ENCODE results near the gene SERINC5. TPM values are rescaled to one million over a fixed set of nuclear protein-coding genes. Genes with fewer than 3 reads are reported as not detected.

SERINC5 gene
- total RNA-seq, 1 experiment from 2014 or later = 70.6 TPM

DNA sequence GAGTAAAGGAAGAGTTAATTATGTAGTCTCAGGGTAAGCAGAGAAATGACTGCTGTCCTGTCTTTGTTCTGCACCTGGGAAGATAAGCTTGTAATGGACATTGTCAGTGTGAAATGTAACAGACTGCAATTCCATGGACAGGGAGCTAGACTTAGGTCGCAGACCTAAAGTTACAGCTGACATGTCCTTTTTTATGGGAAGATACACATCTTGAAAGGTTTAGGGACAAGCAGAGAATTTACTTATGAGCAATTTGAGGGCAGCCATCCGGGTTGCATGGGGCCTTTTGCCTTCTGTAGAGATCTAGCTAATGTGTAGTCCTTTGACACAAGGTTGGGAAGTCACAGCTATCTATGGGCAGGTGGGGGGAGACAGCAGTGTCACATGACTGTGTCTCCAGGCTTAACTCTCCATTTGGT lies 85.7 kb downstream of the SERINC5 start:
- Histone ChIP-seq H3K4me3 (ENCODE audit: low read depth in 2 of 2, low read length in 2 of 2) (no peak overlapping the region), H3K9me3 (ENCODE audit: control insufficient read depth, insufficient read depth, low read depth, low read length) (no peaks in the 10 kb centered on the region), H3K36me3 (ENCODE audit: control insufficient read depth, insufficient read depth, low read length) (no peaks in the 10 kb centered on the region), H3K27ac (ENCODE audit: low read length) (no peak overlapping the region), H3K4me1 (ENCODE audit: control insufficient read depth, insufficient read depth, low read length) (no peaks in the 10 kb centered on the region), H3K27me3 (ENCODE audit: control insufficient read depth, insufficient read depth, low read length) (no peaks in the 10 kb centered on the region)
- in situ Hi-C loops (cut with HindIII; ENCODE audit: low pct_unique_long_range_greater_than_20kb, low sequenced_read_pairs) (no loop called here), intact Hi-C loops (cut with micrococcal nuclease; ENCODE audit: unreplicated experiment) (no loop called here)
- no peak for TF ChIP-seq CTCF (IDR thresholded peaks at IDR 0.05)
- no peak for TF ChIP-seq SIN3A (IDR thresholded peaks at IDR 0.05; ENCODE audit: borderline replicate concordance, insufficient read depth, low read depth, low read length)
- no peak for TF ChIP-seq TCF7L2 (IDR thresholded peaks at IDR 0.05; ENCODE audit: low read depth, low read length)
- no peak for TF ChIP-seq POLR2AphosphoS5 (IDR thresholded peaks at IDR 0.05; ENCODE audit: low read depth, low read length)
- TF ChIP-seq, protein P1, sequence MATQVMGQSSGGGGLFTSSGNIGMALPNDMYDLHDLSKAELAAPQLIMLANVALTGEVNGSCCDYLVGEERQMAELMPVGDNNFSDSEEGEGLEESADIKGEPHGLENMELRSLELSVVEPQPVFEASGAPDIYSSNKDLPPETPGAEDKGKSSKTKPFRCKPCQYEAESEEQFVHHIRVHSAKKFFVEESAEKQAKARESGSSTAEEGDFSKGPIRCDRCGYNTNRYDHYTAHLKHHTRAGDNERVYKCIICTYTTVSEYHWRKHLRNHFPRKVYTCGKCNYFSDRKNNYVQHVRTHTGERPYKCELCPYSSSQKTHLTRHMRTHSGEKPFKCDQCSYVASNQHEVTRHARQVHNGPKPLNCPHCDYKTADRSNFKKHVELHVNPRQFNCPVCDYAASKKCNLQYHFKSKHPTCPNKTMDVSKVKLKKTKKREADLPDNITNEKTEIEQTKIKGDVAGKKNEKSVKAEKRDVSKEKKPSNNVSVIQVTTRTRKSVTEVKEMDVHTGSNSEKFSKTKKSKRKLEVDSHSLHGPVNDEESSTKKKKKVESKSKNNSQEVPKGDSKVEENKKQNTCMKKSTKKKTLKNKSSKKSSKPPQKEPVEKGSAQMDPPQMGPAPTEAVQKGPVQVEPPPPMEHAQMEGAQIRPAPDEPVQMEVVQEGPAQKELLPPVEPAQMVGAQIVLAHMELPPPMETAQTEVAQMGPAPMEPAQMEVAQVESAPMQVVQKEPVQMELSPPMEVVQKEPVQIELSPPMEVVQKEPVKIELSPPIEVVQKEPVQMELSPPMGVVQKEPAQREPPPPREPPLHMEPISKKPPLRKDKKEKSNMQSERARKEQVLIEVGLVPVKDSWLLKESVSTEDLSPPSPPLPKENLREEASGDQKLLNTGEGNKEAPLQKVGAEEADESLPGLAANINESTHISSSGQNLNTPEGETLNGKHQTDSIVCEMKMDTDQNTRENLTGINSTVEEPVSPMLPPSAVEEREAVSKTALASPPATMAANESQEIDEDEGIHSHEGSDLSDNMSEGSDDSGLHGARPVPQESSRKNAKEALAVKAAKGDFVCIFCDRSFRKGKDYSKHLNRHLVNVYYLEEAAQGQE (IDR thresholded peaks at IDR 0.05; ENCODE audit: insufficient read depth in 1 of 2, low read depth in 2 of 2, low read length in 1 of 2) = no peak
- no peak for DNase-seq (ENCODE audit: low read depth, low spot score)
- ChIA-PET POLR2A (no interaction called here), CTCF (interaction anchor here (0.6 kb wide), 1 partner anchor 86 kb away, joined by 9 read pairs; no protein-coding TSS in a partner anchor)
- no peak for ATAC-seq
- BruUV-seq (replicated peaks) = no TSS peak

DNA sequence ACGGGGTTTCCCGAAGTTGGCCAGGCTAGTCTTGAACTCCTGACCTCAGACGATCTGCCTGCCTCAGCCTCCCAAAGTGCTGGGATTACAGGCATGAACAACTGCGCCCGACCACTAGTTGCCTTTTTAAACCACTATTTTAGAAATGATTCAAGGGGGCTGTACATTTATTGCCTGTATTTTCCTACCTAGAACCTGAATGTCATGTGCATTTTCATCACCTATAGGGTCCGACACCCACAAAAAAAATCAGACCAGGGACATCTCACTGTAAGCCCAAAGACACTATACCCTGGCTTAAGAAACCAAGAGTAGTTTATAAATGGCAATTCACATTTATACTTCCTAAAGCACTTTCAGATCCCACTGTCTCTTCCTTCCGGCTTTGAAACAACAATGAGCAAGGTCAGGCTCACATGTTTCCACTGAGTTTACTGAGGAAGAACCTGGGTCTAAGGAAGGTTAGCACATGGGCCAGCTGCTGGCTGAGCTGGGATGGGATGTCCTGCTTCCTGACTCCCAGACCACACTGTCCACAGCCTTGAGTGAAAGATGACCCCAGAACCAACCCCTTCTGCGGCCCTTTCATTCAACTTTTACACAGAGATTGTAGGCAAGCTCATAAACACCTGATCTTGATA lies 87.3 kb downstream of the SERINC5 start:
- CTCF ChIA-PET = no interaction called here
- Histone ChIP-seq H3K4me3 (ENCODE audit: low read depth in 2 of 2, low read length in 2 of 2) (no peak overlapping the region), H3K27ac (ENCODE audit: low read length) (no peak overlapping the region), H3K9me3 (ENCODE audit: control insufficient read depth, insufficient read depth, low read depth, low read length) (no peaks in the 10 kb centered on the region), H3K4me1 (ENCODE audit: control insufficient read depth, insufficient read depth, low read length) (no peaks in the 10 kb centered on the region), H3K36me3 (ENCODE audit: control insufficient read depth, insufficient read depth, low read length) (no peaks in the 10 kb centered on the region), H3K27me3 (ENCODE audit: control insufficient read depth, insufficient read depth, low read length) (no peaks in the 10 kb centered on the region)
- intact Hi-C loops (cut with micrococcal nuclease; ENCODE audit: unreplicated experiment) = no loop called here
- DNase-seq (ENCODE audit: low read depth, low spot score) = no peak
- no peak for ATAC-seq
- TF ChIP-seq POLR2AphosphoS5 (IDR thresholded peaks at IDR 0.05; ENCODE audit: low read depth, low read length) (no peak), TCF7L2 (IDR thresholded peaks at IDR 0.05; ENCODE audit: low read depth, low read length) (no peak), SIN3A (IDR thresholded peaks at IDR 0.05; ENCODE audit: borderline replicate concordance, insufficient read depth, low read depth, low read length) (no peak), CTCF (IDR thresholded peaks at IDR 0.05) (no peak)
- TF ChIP-seq, protein P1 (IDR thresholded peaks at IDR 0.05; ENCODE audit: insufficient read depth in 1 of 2, low read depth in 2 of 2, low read length in 1 of 2) = no peak
- BruUV-seq (replicated peaks) = no TSS peak
- in situ Hi-C loops (cut with HindIII; ENCODE audit: low pct_unique_long_range_greater_than_20kb, low sequenced_read_pairs) = no loop called here
- POLR2A ChIA-PET = no interaction called here

Measured in Panc1 (cell line).